Activated CD8-positive, alpha-beta T cell treated with anti-CD3 and anti-CD28 coated beads for 36 hours (primary cell): Measurements from ENCODE around the gene CCDC142. TPM values are rescaled to one million over a fixed set of nuclear protein-coding genes. Genes with fewer than 3 reads are reported as not detected.

ENCODE experiments used
- ATAC-seq: fragments of 200-7000 bp; cut with Tn5 transposase; one replicate; pipeline ENCODE4 v1.10.0; 2021; ENCODE audit warnings: mild to moderate bottlenecking, moderate library complexity
- CTCF ChIA-PET: fragments of 350-600 bp; sonication (Branson Sonifier 250); formaldehyde crosslinking; loops from one replicate; lab custom pipeline; 2021; ENCODE audit warnings: antibody characterized with exemption; lab: Charles Lee
- POLR2A ChIA-PET: fragments of 350-600 bp; sonication (Branson Sonifier 250); formaldehyde crosslinking; loops from one replicate; lab custom pipeline; 2021; ENCODE audit warnings: antibody characterized with exemption; lab: Charles Lee
- DNase-seq: peaks from one replicate; pipeline ENCODE4 v3.0.0-alpha.2; 2020
- H3K27ac Mint-ChIP-seq: one replicate; pipeline ENCODE4 v1.8.0; 2021; ENCODE audit warnings: mild to moderate bottlenecking, mixed read lengths
- H3K27me3 Mint-ChIP-seq: one replicate; pipeline ENCODE4 v1.8.0; 2021; ENCODE audit warnings: mixed read lengths
- H3K36me3 Mint-ChIP-seq: one replicate; pipeline ENCODE4 v1.8.0; 2021; ENCODE audit warnings: low read depth, mixed read lengths
- H3K4me1 Mint-ChIP-seq: one replicate; pipeline ENCODE4 v1.8.0; 2021; ENCODE audit warnings: low read depth, mixed read lengths
- H3K4me3 Mint-ChIP-seq: one replicate; pipeline ENCODE4 v1.8.0; 2021; ENCODE audit warnings: mild to moderate bottlenecking, moderate library complexity, mixed read lengths
- H3K9me3 Mint-ChIP-seq: one replicate; pipeline ENCODE4 v1.8.0; 2021; ENCODE audit warnings: mixed read lengths
- intact Hi-C: fragments of 100-400 bp; cut with micrococcal nuclease; formaldehyde crosslinking; loops from one replicate; pipeline ENCODE4 v1.10.0; 2022
- total RNA-seq, 2 experiments: library from RNA; stranded (reverse); gene quantifications; one replicate each; pipeline ENCODE4 v1.2.3, GENCODE V29; 2021
- TF ChIP-seq, protein P1 (sequence below): fragments of 200-600 bp; IDR thresholded peaks from one replicate; pipeline ENCODE4 v1.8.0; 2022; ENCODE audit warnings: antibody characterized with exemption, mild to moderate bottlenecking

CCDC142 gene
- total RNA-seq, 2 experiments from 2014 or later, result 7.2 to 10.3 TPM

- CTCF ChIA-PET, result interaction anchor here (1.0 to 1.4 kb wide), 3 partner anchors 9 to 20 kb away, joined by 3 to 6 read pairs (median 4); partner anchors contain the start of genes C2orf81 and WDR54
- peaks cover 28% of the 10 kb centered on the region for H3K27me3 Mint-ChIP-seq
These were observed 42.2 kb downstream of the CCDC142 start for GRCh38 chr2:74440378-74441169.

GRCh38 chr2:74439803-74440377 is 42.9 kb downstream of the CCDC142 start:
- no peak overlapping the region for H3K27ac Mint-ChIP-seq
- TF ChIP-seq, protein P1, sequence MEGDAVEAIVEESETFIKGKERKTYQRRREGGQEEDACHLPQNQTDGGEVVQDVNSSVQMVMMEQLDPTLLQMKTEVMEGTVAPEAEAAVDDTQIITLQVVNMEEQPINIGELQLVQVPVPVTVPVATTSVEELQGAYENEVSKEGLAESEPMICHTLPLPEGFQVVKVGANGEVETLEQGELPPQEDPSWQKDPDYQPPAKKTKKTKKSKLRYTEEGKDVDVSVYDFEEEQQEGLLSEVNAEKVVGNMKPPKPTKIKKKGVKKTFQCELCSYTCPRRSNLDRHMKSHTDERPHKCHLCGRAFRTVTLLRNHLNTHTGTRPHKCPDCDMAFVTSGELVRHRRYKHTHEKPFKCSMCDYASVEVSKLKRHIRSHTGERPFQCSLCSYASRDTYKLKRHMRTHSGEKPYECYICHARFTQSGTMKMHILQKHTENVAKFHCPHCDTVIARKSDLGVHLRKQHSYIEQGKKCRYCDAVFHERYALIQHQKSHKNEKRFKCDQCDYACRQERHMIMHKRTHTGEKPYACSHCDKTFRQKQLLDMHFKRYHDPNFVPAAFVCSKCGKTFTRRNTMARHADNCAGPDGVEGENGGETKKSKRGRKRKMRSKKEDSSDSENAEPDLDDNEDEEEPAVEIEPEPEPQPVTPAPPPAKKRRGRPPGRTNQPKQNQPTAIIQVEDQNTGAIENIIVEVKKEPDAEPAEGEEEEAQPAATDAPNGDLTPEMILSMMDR, result no peak
- peak overlapping the region; percentile 29 for H3K4me3 Mint-ChIP-seq
- H3K4me1 Mint-ChIP-seq, result peaks cover 9% of the 10 kb centered on the region
- no peak for ATAC-seq
- no peaks in the 10 kb centered on the region for H3K9me3 Mint-ChIP-seq
- H3K27me3 Mint-ChIP-seq, result peaks cover 27% of the 10 kb centered on the region
- CTCF ChIA-PET, result interaction anchor here (1.0 to 1.4 kb wide), 3 partner anchors 9 to 19 kb away, joined by 3 to 6 read pairs (median 4); partner anchors contain the start of genes C2orf81 and WDR54
- DNase-seq, result no peak
- intact Hi-C loops, result no loop called here
- POLR2A ChIA-PET, result interaction anchor here (0.9 to 2.1 kb wide), 7 partner anchors 9 to 48 kb away, joined by 3 to 8 read pairs (median 3); partner anchors contain the start of genes C2orf81, INO80B, MRPL53 and WDR54
- H3K36me3 Mint-ChIP-seq, result no peaks in the 10 kb centered on the region

More at GRCh38 chr2:74440378-74441169, 42.2 kb downstream of the CCDC142 start:
- TF ChIP-seq, protein P1, result no peak
- Mint-ChIP-seq H3K36me3 (no peaks in the 10 kb centered on the region), H3K9me3 (no peaks in the 10 kb centered on the region), H3K4me1 (peaks cover 9% of the 10 kb centered on the region), H3K4me3 (peak overlapping the region; percentile 43), H3K27ac (no peak overlapping the region)
- POLR2A ChIA-PET, result interaction anchor here (0.6 to 2.1 kb wide), 8 partner anchors 8 to 49 kb away, joined by 3 to 8 read pairs (median 3); partner anchors contain the start of genes C2orf81, INO80B, MRPL53 and WDR54
- ATAC-seq, result peak; percentile 92
- DNase-seq, result peak; percentile 70
- intact Hi-C loops, result no loop called here

GRCh38 chr2:74439373-74439772 is 43.4 kb downstream of the CCDC142 start:
- Mint-ChIP-seq H3K27ac (no peak overlapping the region), H3K36me3 (no peaks in the 10 kb centered on the region), H3K4me3 (no peak overlapping the region), H3K4me1 (peaks cover 9% of the 10 kb centered on the region), H3K9me3 (no peaks in the 10 kb centered on the region), H3K27me3 (peaks cover 27% of the 10 kb centered on the region)
- CTCF ChIA-PET, result interaction anchor here (1.0 to 1.4 kb wide), 2 partner anchors 8 to 18 kb away, joined by 3 to 6 read pairs; partner anchors contain the start of genes C2orf81 and WDR54
- DNase-seq, result no peak
- intact Hi-C loops, result no loop called here
- TF ChIP-seq, protein P1, result no peak
- POLR2A ChIA-PET, result interaction anchor here (1.2 to 2.1 kb wide), 5 partner anchors 9 to 48 kb away, joined by 3 to 8 read pairs (median 4); partner anchors contain the start of genes C2orf81, INO80B, MRPL53 and WDR54
- no peak for ATAC-seq

GRCh38 chr2:74438248-74438647 is 44.5 kb downstream of the CCDC142 start:
- Mint-ChIP-seq H3K4me1 (peaks cover 9% of the 10 kb centered on the region), H3K4me3 (no peak overlapping the region), H3K27me3 (peaks cover 24% of the 10 kb centered on the region), H3K27ac (no peak overlapping the region), H3K36me3 (no peaks in the 10 kb centered on the region), H3K9me3 (no peaks in the 10 kb centered on the region)
- TF ChIP-seq, protein P1, result no peak
- POLR2A ChIA-PET, result interaction anchor here (0.9 to 2.1 kb wide), 3 partner anchors 17 to 100 kb away, joined by 3 to 8 read pairs (median 6); partner anchors contain the start of genes C2orf81, INO80B and WDR54
- no peak for DNase-seq
- no peak for ATAC-seq
- intact Hi-C loops, result no loop called here
- CTCF ChIA-PET, result no interaction called here
